ENCODE results near the gene ACSM2B.
"Not testable (repeated sequence)": the region's sequence is repeated elsewhere in the genome, so short reads cannot be mapped to it uniquely, and the experiment has no call there.

Gene ACSM2B

DNA sequence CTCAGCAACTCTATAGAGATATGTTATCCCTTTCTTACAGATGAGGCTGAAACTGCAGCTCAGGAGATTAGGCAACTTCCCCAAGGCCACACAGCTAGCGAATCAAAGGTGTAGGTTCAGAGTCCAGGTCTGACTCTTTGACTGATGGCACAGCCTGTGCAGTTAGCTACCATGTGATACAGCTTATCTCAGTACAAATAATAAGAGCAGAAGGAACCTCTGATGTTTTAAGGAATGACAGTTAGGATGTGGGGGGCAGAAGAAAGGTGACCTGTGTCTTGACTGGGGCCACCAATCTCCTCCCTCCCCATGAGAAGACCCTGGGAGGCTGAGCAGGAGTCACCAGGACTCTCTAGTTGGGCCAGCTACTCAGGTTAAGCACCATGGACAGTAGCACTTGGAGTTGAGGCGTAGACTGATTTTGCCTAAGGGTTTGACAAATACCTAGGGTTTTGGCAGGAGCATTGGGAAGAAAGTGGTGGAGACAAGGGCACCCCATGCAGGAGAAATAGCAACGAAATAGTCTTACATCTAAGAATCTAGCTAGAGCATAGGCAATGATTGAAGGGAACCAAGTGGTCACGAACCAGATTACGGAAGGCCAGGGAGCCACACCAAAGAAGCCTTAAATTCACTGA lies 22.8 kb upstream of the ACSM2B start:
- in situ Hi-C loops (cut with MboI; ENCODE audit: low sequenced_read_pairs), result no loop called here

DNA sequence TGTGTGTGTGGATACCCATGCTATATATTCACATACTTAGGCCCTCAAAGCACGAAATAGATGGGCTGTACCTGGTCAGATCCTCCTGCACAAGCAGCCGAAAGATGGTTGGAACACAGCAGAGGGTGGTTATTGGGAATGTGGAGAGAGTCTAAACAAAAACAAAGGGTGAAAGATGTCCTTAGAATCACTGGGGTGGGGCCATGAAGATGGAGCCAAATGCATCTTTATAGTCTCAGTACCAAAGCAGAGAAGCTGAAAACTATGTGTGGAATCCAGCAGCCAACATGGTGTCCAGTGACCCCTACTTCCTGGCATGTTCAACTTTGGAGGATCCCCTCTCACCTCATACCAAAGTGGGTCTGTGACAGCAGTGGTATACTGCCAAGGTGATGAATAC lies 19.5 kb upstream of the ACSM2B start:
- in situ Hi-C loops (cut with MboI; ENCODE audit: low sequenced_read_pairs), result not testable (repeated sequence)

DNA sequence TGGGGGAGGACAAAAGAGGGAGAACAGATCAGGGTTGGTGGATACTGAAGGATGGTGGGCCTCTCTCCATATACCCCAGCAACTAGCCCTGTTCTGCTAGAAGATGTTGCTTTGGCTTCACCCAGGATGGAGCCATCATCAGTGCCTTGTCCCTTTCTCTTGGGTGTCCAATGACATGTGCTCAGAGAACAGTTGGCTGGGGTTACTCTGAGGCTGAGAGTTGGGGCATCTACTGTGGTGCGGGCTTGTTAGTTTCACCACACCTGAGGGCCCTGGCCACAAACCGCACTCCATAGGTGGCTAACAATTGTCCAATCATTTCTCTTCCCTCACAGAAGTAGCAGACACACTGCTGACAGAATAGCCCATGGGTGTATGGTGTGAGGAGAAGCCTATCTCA lies 18.9 kb upstream of the ACSM2B start:
- in situ Hi-C loops (cut with MboI; ENCODE audit: low sequenced_read_pairs), result not testable (repeated sequence)

DNA sequence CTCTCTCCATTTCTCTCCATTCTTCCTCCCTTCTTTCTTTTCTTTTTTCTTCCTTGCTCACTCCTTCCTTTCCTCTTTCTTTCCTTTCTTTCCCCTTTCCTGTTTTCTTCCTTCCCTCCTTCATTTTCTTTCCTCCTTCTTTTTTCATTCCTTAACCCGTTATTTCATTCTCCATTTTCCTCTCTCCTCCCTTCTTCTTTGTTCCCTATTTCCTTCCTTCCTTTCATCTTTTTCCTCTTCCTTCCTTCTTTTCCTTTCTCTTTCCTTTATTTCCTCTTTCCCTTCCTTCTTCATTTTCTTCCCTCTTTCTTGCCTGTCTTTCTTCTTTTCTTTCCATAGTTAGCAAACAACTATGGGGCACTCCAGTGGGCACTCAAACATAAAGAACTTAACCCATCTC lies 16.6 kb upstream of the ACSM2B start:
- in situ Hi-C loops (cut with MboI; ENCODE audit: low sequenced_read_pairs), result not testable (repeated sequence)

DNA sequence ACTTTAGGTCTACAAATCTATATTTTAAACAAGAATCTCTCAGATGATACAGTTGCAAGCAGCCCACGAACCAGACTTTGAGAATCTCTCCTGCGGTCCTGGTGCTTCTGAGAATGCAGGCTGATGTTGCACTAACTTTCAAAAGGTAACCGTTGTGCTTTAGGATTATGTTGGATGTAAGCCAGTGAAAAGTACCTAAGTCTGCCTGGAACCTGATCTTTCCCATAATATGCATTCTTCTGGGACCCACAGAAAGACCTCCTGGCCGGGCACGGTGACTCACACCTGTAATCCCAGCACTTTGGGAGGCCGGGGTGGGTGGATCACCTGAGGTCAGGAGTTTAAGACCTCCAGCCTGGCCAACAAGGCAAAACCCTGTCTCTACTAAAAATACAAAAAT lies 13.3 kb upstream of the ACSM2B start:
- in situ Hi-C loops (cut with MboI; ENCODE audit: low sequenced_read_pairs), result not testable (repeated sequence)

DNA sequence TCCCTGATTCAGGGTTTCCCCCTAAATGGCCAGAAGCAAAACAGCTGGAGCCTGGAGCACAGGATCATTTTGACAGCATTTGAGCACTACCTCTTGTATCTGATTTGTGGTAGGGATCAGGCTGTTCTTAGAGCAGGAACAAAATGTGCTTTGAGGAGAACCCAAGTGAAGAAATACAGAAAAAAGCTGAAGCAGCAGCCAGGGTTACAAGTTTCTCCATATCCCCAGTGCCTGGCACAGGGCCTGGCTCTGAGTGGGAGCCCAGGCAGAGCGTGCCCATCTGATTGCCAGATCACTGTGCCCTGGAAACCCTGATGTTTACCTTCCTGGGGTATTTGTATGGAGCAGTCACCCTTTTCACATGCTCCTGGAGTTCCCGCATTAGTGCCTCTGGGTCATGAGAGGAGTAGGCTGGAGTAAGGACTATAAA lies 11.5 kb upstream of the ACSM2B start:
- in situ Hi-C loops (cut with MboI; ENCODE audit: low sequenced_read_pairs), result not testable (repeated sequence)

DNA sequence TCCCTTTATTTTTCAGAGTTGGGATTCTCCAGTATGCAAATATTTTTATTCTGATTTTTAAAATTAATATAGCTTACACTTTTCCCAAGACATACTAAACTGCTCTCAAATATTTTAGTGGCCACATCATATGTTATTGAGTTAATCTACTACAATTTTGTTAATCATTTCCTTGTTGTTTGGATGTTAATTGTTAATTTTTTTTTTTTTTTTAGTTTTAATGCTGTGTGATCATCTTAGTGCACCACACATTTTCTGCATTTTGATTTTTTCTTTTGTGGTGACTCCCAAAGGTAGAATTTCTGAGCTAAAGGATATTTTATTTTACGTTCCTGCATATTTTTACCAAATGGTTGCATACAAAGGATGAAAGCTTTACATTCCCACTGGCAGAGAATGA lies 10.5 kb upstream of the ACSM2B start:
- in situ Hi-C loops (cut with MboI; ENCODE audit: low sequenced_read_pairs), result not testable (repeated sequence)

DNA sequence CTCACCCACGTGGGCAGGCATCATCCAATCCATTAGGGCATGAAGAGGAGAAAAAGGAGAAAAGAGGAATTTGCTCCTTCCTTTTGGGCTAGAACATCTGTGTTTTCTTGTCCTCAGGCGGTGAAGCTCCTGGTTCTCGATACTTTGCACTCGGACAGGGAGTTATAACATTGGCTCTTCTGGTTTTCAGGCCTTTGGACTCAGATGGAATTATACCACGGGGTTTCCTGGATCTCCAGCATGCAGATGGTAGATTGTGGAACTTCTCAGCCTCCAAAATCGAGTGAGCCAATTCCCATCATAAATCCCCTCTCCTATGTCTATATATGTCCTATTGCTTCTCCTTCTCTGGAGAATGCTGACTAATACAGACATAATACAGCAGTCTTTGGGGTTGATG lies 9.9 kb upstream of the ACSM2B start:
- in situ Hi-C loops (cut with MboI; ENCODE audit: low sequenced_read_pairs), result not testable (repeated sequence)

DNA sequence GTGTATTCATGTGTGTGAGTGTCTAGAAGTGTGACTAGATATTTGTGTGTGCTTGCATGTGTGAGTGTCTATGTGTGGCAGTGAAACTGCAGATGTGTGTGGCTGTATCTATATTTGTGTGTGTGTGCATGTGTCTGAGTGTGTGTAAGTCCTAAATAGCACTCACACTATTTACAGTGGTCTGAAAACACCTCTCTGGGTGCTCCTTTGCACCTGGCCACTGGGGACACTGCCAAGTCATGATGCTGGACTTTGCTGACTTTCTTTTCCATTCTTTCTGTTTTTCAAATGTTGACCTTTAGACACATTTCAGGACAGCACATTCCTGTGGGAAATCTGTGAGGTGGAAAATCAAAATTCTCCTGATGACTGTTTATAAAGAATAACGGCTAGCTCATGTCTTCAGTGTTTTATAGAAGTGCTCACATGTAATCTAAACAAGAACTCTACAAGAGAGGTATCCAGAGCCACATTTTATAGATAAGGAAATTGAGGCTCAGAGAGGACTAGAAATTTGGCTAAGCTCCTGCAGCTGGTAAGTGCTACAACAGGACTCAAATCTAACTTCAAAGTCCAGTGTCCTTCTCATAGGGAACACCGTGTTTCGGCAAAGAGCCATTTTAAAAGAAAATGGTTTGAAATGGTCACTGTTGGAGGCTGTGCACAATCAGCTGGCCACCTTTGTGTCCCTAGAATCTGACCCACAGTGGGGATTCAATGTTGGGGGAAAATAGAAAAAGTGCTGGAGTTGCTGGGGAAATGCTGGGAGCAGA lies 4.5 kb upstream of the ACSM2B start:
- in situ Hi-C loops (cut with MboI; ENCODE audit: low sequenced_read_pairs), result not testable (repeated sequence)

DNA sequence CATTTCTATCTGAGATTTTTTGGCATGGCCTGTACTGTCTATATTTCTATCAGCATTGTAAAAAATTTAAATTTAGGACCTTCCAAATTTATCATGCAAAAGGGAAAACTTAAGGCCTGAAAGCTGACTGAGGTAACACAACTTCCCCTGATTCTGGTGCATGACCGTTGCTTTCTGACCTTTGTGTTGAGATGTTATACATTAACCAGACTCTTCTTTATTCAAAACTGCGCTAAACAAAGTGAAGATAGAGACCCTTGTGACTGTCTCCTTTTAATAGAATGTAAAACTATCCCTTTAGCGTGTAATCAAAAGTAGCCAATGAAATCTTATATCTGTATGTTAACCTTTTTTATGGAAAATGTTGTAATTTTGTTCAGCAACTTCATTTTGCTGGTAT lies 1.9 kb upstream of the ACSM2B start:
- in situ Hi-C loops (cut with MboI; ENCODE audit: low sequenced_read_pairs), result not testable (repeated sequence)

DNA sequence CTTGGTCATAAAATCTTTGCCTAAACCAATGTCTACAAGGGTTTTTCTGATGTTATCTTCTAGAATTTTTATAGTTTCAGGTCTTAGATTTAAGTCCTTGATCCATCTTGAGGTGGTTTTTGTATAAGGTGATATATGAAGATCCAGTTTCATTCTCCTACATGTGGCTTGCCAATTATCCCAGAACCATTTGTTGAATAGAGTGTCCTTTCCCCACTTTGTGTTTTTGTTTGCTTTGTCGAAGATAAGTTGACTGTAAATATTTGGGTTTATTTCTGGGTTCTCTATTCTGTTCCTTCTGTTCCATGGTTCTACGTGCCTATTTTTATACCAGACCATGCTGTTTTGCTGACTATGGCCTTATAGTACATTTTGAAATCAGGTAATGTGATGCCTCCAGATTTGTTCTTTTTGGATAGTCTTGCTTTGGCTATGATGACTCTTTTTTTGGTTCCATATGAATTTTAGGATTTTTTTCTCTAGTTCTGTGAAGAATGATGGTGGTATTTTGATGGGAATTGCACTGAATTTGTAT lies 7.0 kb downstream of the ACSM2B start:
- in situ Hi-C loops (cut with MboI; ENCODE audit: low sequenced_read_pairs), result not testable (repeated sequence)

DNA sequence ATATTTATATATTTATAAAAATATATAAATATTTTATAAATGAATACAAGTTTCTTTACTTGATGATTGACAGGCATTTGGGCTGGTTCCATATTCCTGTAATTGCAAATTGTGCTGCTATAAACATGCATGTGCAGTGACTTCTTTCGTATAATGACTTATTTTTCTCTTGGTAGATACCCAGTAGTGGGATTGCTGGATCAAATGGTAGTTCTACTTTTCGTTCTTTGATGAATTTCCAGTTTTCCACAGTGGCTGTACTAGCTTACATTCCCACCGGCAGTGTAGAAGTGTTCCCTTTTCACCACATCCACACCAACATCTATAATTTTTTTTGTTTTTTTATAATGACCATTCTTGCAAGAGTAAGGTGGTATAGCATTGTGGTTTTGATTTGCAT lies 7.8 kb downstream of the ACSM2B start:
- in situ Hi-C loops (cut with MboI; ENCODE audit: low sequenced_read_pairs), result no loop called here

DNA sequence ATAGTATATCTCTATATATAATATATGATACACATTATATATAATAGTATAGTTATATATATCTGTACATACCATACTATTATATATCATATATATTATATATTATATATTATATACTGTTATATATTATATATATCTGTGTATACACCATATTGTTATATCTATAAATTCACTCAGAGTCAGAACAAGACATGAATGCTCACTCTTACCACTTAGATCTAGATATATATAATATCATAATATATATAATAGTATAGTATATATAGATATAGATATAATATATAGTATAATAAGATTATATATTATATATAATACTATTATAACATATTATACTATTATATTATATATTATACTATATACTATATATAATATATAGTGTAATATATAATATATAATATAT lies 9.3 kb downstream of the ACSM2B start:
- in situ Hi-C loops (cut with MboI; ENCODE audit: low sequenced_read_pairs), result no loop called here

DNA sequence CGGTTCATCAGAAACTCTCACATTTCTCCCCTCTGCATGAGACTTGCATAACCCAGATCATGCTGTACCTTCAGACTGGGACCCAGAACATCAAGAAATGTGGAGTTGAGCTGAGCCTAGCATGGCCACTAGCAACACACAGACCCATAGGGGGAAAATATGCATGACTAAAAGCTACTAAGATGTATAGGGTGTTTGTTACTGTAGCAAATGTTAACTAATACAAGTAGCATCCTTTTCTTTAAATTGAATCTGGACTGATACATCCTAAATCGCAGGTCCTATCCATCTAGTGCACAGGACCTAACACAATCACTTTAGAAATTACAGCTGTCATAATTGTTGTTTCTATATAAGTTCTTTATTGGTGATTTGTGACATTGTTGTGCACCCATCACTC lies 10.8 kb downstream of the ACSM2B start:
- in situ Hi-C loops (cut with MboI; ENCODE audit: low sequenced_read_pairs), result not testable (repeated sequence)

DNA sequence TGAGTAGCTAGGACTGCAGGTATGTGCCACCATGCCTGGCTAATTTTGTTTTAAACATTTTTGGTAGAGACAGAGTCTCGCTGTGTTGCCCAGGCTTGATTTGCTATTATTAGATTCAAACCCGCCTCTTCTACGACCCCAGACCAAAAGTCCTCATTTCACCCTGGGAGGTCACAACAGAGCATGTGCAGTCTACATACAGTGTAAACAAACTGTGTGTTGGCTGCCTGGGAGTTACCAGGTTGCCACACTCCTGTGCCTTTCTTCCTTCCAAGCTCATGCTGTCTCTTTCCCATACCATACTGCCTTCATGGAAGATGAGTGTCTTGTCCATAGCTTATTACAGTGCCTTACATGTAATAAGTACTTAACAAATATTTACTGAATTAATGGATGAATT lies 11.9 kb downstream of the ACSM2B start:
- in situ Hi-C loops (cut with MboI; ENCODE audit: low sequenced_read_pairs), result not testable (repeated sequence)

DNA sequence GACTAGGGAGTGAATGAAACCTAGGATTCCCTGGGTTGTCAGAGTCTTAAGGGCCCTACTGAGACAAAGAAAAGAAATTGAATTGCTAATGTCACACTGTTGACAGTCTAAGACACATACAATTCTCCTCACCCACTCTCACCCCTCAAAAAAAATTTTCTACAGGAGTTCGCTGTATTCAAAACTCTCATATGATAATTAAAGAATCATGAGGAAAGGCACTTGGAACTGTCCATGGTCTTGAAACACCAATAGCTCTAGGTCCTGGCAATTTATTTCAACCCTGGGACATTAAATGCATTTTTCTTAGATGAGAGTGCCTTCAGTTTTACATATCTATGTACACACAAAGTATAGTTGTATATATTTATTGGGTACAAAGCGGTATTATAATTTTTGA lies 20.5 kb downstream of the ACSM2B start:
- in situ Hi-C loops (cut with MboI; ENCODE audit: low sequenced_read_pairs), result not testable (repeated sequence)

DNA sequence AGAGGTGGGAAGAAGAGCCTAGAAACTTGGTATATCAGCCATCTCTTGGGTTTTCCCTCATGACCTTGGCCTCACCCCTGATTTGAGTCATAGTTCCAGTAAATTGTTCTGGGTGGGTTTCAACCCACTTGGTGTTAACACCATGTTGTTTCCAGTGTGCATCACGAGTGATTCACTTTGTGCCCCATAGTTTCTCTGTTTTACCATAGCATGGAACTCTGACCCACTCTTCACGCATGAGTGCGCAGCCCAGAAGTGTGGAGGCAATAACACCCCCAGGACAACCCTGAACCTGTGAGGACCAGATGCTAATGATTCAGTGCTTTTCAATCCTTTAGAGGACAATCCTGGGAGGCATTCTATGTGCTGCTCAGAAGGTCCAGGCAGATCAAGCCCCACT lies 21.5 kb downstream of the ACSM2B start:
- in situ Hi-C loops (cut with MboI; ENCODE audit: low sequenced_read_pairs), result not testable (repeated sequence)

DNA sequence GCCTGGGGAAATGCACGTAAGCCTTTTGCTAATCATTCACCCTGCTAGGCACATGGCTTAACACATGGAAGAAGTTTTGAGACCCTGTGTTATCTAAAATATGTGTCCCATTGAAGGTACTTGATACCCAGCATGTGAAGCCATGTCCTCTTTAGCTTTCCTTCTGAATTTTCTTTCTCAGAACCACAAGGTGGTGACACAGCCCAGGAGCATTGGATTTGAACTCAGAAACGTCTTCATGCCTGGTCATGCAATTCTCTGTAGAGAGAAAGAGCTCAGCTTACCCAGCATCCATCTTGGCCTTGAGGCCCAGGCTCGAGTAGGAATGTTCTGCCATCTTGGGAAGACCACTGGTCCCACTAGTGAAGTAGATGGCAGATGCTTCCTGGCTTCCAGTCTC lies 22.7 kb downstream of the ACSM2B start:
- in situ Hi-C loops (cut with MboI; ENCODE audit: low sequenced_read_pairs), result not testable (repeated sequence)

DNA sequence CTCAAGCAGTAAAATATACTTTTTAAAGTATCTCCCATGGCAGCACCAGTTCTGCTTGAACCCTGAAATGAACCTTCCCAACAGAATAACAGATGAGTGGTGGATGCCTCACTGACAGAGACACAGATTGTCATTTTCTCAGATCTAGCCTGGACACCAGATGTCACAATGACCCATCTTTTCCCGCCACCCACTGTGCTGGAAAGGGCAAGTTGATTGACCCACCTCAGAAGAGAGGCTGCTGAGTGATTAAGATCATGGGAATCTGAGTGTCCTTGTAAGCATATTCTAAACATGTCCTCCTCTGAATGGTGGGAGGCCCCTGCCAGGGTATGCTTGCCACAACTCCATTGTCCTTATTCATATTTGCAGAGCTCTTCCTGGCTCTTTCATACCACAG lies 29.2 kb downstream of the ACSM2B start:
- in situ Hi-C loops (cut with MboI; ENCODE audit: low sequenced_read_pairs), result not testable (repeated sequence)

DNA sequence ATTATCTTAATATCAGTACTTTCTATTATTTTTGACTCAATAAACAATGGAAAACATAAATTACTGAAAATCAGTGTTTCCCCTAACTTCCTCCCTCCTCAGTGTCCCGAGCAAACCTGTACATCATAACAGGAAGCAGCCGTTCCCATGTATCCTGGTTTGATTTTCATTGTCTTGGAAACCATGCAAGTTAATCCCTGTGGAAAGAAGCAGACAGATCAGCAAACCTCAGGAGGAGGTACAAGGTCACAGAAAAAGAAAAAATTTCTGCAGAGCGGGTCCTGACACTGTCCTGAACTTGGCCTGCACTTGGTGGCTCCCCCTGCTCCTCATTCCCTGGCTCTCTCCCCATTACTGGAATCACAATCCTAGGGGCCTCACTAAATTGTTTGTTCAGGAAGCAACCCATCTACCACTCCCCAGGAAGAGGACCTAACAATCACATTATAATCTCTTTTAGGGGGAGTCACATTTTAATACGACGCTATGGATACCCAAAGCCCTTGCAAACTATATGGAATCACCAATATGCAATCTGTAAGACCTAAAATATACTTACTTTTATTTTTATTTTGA lies 29.8 kb downstream of the ACSM2B start:
- in situ Hi-C loops (cut with MboI; ENCODE audit: low sequenced_read_pairs), result not testable (repeated sequence)

DNA sequence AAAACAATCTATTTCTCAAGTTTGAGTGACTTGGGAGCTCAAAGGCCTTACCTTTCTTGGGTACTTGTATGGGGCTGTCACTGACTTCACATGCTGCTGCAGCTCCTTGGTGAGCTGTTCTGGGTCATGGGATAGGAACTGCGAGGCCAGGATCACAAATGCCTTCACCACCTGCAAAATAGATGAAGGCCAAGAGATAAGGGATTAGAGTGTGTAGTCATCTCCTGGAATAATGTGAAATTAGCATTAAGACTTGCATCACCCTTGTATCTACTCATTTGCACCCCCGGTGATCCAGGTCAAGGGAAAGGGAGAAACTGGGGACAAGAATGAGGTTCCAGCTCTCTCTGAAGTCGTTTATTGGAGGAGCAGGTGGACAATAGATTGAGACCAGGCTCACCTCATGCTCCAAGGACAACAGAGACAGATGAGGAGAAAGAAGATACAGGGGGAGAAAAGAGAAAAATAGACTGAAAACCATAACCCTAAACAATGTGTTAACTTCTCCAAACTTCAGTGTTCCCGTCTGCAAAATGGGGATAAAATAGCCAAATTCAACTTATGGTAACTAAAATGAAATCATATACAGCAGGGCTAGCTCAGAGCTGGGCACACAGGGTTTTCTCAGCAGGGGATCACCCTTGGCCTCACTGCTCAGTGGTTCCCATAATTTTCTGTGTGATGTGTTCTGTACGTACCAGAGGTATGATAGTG lies 35.4 kb downstream of the ACSM2B start:
- in situ Hi-C loops (cut with MboI; ENCODE audit: low sequenced_read_pairs), result not testable (repeated sequence)
